ENCODE results near the gene VMP1. TPM values are rescaled to one million over a fixed set of nuclear protein-coding genes. Genes with fewer than 3 reads are reported as not detected.
A peak's percentile ranks its signal among the peaks of the same experiment; 100 is the strongest.
"Not testable (repeated sequence)": the region's sequence is repeated elsewhere in the genome, so short reads cannot be mapped to it uniquely, and the experiment has no call there.

Gene VMP1
- total RNA-seq, 2 experiments from 2014 or later: 29.2 to 38.0 TPM

- Histone ChIP-seq H3K4me3 (ENCODE audit: low read depth, low read length, poor library complexity, severe bottlenecking) (no peak overlapping the region), H3K27ac (ENCODE audit: low read depth, low read length, poor library complexity, severe bottlenecking) (no peak overlapping the region), H3K9me3 (ENCODE audit: low read length) (peaks cover 8% of the 10 kb centered on the region; the same call in 1 of the 2 replicates), H3K36me3 (ENCODE audit: insufficient read depth, low read length) (peaks cover 36% of the 10 kb centered on the region), H4K20me1 (ENCODE audit: insufficient read depth, low read length) (no peaks in the 10 kb centered on the region), H3K4me2 (ENCODE audit: low read length) (no peak overlapping the region), H2AFZ (ENCODE audit: low read length) (no peak overlapping the region), H3K9me2 (ENCODE audit: insufficient read depth, low read length) (no peaks in the 10 kb centered on the region), H3K4me1 (ENCODE audit: insufficient read depth, low read length, poor library complexity, severe bottlenecking) (peaks cover 22% of the 10 kb centered on the region), H3K79me2 (ENCODE audit: insufficient read depth, low read depth, low read length) (0 out of 2 replicates have a peak, but pooled peaks cover 2% of the 10 kb centered on the region)
- no TSS peak for BruUV-seq (replicated peaks)
- ChIA-PET CTCF (ENCODE audit: unreplicated experiment) (no interaction called here), POLR2A (no interaction called here)
- intact Hi-C loops (cut with micrococcal nuclease; ENCODE audit: unreplicated experiment): no loop called here
- DNase-seq (ENCODE audit: low spot score): no peak
- TF ChIP-seq CTCF (conservative IDR thresholded peaks at IDR 0.05; ENCODE audit: low read length) (no peak), EZH2phosphoT487 (IDR thresholded peaks at IDR 0.05; ENCODE audit: borderline replicate concordance, low read depth, low read length) (no peak)
These were observed 72.1 kb downstream of the VMP1 start for GRCh38 chr17:59779521-59779920.

- H2AFZ ChIP-seq (ENCODE audit: low read length); intact Hi-C loops (cut with micrococcal nuclease; ENCODE audit: unreplicated experiment); H3K4me3 ChIP-seq (ENCODE audit: low read depth, low read length, poor library complexity, severe bottlenecking); CTCF ChIA-PET (ENCODE audit: unreplicated experiment); H3K79me2 ChIP-seq (ENCODE audit: insufficient read depth, low read depth, low read length); H3K4me2 ChIP-seq (ENCODE audit: low read length); H3K9me3 ChIP-seq (ENCODE audit: low read length); H3K9me2 ChIP-seq (ENCODE audit: insufficient read depth, low read length); BruUV-seq (replicated peaks); H3K27ac ChIP-seq (ENCODE audit: low read depth, low read length, poor library complexity, severe bottlenecking); H4K20me1 ChIP-seq (ENCODE audit: insufficient read depth, low read length); DNase-seq (ENCODE audit: low spot score): not testable (repeated sequence)
- H3K36me3 ChIP-seq (ENCODE audit: insufficient read depth, low read length): peaks cover 26% of the 10 kb centered on the region
- POLR2A ChIA-PET: interaction anchor here (0.5 kb wide), 1 partner anchor 317 kb away, joined by 3 read pairs; no protein-coding TSS in a partner anchor
- peaks cover 33% of the 10 kb centered on the region for H3K4me1 ChIP-seq (ENCODE audit: insufficient read depth, low read length, poor library complexity, severe bottlenecking)
These were observed 73.1 kb downstream of the VMP1 start for GRCh38 chr17:59780548-59780947.

- no peaks in the 10 kb centered on the region for H3K9me2 ChIP-seq (ENCODE audit: insufficient read depth, low read length)
- ChIA-PET POLR2A (interaction anchor here (0.6 to 1.5 kb wide), 4 partner anchors 23 to 90 kb away, joined by 3 to 4 read pairs (median 3); no protein-coding TSS in a partner anchor), CTCF (ENCODE audit: unreplicated experiment) (no interaction called here)
- peak overlapping the region; percentile 46 for H3K4me3 ChIP-seq (ENCODE audit: low read depth, low read length, poor library complexity, severe bottlenecking)
- BruUV-seq (replicated peaks): TSS peak; percentile 13
- peaks cover 5% of the 10 kb centered on the region; the same call in 1 of the 2 replicates for H3K79me2 ChIP-seq (ENCODE audit: insufficient read depth, low read depth, low read length)
- H2AFZ ChIP-seq (ENCODE audit: low read length): peak overlapping the region; percentile 50; the same call in 1 of the 2 replicates
- intact Hi-C loops (cut with micrococcal nuclease; ENCODE audit: unreplicated experiment): no loop called here
- DNase-seq (ENCODE audit: low spot score): peak; percentile 55
- no peak for TF ChIP-seq CTCF (conservative IDR thresholded peaks at IDR 0.05; ENCODE audit: low read length)
- no peak for TF ChIP-seq EZH2phosphoT487 (IDR thresholded peaks at IDR 0.05; ENCODE audit: borderline replicate concordance, low read depth, low read length)
- no peaks in the 10 kb centered on the region for H3K9me3 ChIP-seq (ENCODE audit: low read length)
- peaks cover 55% of the 10 kb centered on the region for H3K4me1 ChIP-seq (ENCODE audit: insufficient read depth, low read length, poor library complexity, severe bottlenecking)
- H3K27ac ChIP-seq (ENCODE audit: low read depth, low read length, poor library complexity, severe bottlenecking): peak overlapping the region; percentile 90
- peak overlapping the region; percentile 58 for H3K4me2 ChIP-seq (ENCODE audit: low read length)
- peaks cover 7% of the 10 kb centered on the region for H3K36me3 ChIP-seq (ENCODE audit: insufficient read depth, low read length)
- no peaks in the 10 kb centered on the region for H4K20me1 ChIP-seq (ENCODE audit: insufficient read depth, low read length)
These were observed 76.0 kb downstream of the VMP1 start for GRCh38 chr17:59783221-59784047.

All from OCI-LY7 (cell line).